ENCODE results near the gene PFDN5. TPM values are rescaled to one million over a fixed set of nuclear protein-coding genes. Genes with fewer than 3 reads are reported as not detected.

The PFDN5 gene
- total RNA-seq, 1 donor from 2014 or later: 350 TPM

Other genes starting within 250 kb of the PFDN5 start
- gene TNS2, start 245.5 kb upstream of the PFDN5 start, total RNA-seq: 16.7 and 26.7 TPM in 2 replicates
- gene SPRYD3, start 216.2 kb upstream of the PFDN5 start, total RNA-seq: 9.8 and 15.4 TPM in 2 replicates
- gene IGFBP6, start 197.9 kb upstream of the PFDN5 start, total RNA-seq: 2.7 and 6.9 TPM in 2 replicates
- not detected in 2 replicates for gene SOAT2, start 192.1 kb upstream of the PFDN5 start, total RNA-seq
- 10.7 and 11.8 TPM in 2 replicates for gene ZNF740, start 114.8 kb upstream of the PFDN5 start, total RNA-seq
- gene CSAD, start 114.6 kb upstream of the PFDN5 start, total RNA-seq: 2.6 and 5.1 TPM in 2 replicates
- 0.25 TPM in 1 of 2 replicates, not detected in the other for gene ITGB7, start 88.3 kb upstream of the PFDN5 start, total RNA-seq
- gene RARG, start 63.3 kb upstream of the PFDN5 start, total RNA-seq: 11.9 and 13.1 TPM in 2 replicates
- 4.2 and 6.0 TPM in 2 replicates for gene ESPL1, start 27.2 kb upstream of the PFDN5 start, total RNA-seq
- 29.5 and 36.0 TPM in 2 replicates for gene MYG1, start 4.2 kb downstream of the PFDN5 start, total RNA-seq
- gene AAAS, start 26.1 kb downstream of the PFDN5 start, total RNA-seq: 31.8 and 31.9 TPM in 2 replicates
- gene SP7, start 40.8 kb downstream of the PFDN5 start, total RNA-seq: not detected in 2 replicates
- 24.4 and 32.0 TPM in 2 replicates for gene SP1, start 84.6 kb downstream of the PFDN5 start, total RNA-seq
- gene AMHR2, start 128.3 kb downstream of the PFDN5 start, total RNA-seq: not detected in 2 replicates
- 14.2 and 15.8 TPM in 2 replicates for gene PRR13, start 146.2 kb downstream of the PFDN5 start, total RNA-seq
- gene PCBP2, start 156.6 kb downstream of the PFDN5 start, total RNA-seq: 293 and 482 TPM in 2 replicates
- gene MAP3K12, start 203.9 kb downstream of the PFDN5 start, total RNA-seq: 5.2 and 5.5 TPM in 2 replicates
- 41.2 and 41.6 TPM in 2 replicates for gene TARBP2, start 205.7 kb downstream of the PFDN5 start, total RNA-seq
- not detected in 2 replicates for gene NPFF, start 211.9 kb downstream of the PFDN5 start, total RNA-seq